ENCODE measurements around the gene NEU2.

DNA sequence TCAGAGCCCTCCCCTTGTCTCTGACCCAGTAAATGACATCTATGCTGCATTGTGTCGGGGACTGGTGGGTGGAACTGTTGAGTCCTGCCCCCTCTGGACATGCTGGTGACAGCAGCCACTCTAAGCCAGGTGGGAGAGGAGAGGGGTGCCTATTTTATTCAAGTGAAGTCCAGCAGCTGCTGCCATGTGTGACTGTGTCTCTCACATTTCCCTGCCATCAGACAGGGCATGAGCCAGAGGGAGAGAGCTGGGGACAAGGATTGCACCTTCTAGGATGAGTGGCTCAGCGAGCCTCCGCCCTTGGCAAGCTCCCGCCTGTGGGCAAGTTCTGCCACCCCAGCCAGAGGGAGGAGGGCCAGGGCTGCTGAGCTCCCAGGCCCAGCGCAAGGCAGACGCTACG lies 33.1 kb upstream of the NEU2 start:
- no peak for TF ChIP-seq POLR2A (IDR thresholded peaks at IDR 0.05)
- TF ChIP-seq, protein P1, sequence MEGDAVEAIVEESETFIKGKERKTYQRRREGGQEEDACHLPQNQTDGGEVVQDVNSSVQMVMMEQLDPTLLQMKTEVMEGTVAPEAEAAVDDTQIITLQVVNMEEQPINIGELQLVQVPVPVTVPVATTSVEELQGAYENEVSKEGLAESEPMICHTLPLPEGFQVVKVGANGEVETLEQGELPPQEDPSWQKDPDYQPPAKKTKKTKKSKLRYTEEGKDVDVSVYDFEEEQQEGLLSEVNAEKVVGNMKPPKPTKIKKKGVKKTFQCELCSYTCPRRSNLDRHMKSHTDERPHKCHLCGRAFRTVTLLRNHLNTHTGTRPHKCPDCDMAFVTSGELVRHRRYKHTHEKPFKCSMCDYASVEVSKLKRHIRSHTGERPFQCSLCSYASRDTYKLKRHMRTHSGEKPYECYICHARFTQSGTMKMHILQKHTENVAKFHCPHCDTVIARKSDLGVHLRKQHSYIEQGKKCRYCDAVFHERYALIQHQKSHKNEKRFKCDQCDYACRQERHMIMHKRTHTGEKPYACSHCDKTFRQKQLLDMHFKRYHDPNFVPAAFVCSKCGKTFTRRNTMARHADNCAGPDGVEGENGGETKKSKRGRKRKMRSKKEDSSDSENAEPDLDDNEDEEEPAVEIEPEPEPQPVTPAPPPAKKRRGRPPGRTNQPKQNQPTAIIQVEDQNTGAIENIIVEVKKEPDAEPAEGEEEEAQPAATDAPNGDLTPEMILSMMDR (IDR thresholded peaks at IDR 0.05): no peak
